Measurements from ENCODE around the gene HS3ST3B1. TPM values are rescaled to one million over a fixed set of nuclear protein-coding genes. Genes with fewer than 3 reads are reported as not detected.
A peak's percentile ranks its signal among the peaks of the same experiment; 100 is the strongest.

The HS3ST3B1 gene
- total RNA-seq, 2 donors from 2014 or later, result 10.7 to 14.5 TPM

DNA sequence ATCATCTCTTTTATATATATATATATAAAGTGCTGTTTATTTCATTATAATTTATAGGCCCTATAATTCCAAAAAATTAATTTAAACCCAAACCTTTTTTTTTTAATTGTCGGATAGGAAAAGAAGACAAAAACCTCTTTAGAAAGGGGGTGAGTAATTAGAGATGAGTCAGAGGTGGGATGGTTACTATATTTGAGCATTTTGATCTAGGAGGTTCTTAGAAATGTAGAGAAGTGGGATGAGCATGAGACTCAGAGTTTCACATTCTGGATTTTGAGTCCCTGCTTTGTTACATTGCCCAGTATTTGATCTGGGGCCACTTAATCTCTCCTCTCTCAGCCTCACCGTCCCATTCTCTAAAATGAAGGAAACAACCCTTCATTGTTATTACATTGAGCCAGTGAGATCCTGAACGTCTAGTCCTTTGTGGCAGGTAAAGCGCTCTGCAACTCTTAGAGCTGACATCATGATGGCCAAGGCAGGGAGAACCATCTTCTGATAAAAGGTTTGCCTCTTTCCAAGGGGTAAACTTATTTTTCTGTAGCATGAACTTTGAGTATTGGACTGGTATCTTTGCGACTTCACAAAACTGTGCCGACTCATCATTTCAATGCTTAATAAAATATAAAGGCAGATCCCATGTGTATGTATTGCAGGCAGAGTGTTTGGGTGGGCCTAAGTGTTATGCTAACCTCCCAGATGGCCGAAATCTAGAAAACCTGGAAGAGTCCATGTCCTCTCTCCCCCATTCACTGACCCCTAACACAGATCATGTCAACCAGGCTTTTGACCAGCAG, 21.3 kb downstream of the HS3ST3B1 start:
- H3K4me3 Mint-ChIP-seq, result peak overlapping the region; percentile 47
- H3K27me3 Mint-ChIP-seq, result no peaks in the 10 kb centered on the region
- no peaks in the 10 kb centered on the region for H3K9me3 Mint-ChIP-seq
- peak; percentile 70 for ATAC-seq (replicated peaks)
- peaks cover 43% of the 10 kb centered on the region for H3K4me1 Mint-ChIP-seq
- peaks cover 4% of the 10 kb centered on the region for H3K36me3 Mint-ChIP-seq (ENCODE audit: low read depth)
- peak overlapping the region; percentile 37 for H3K27ac Mint-ChIP-seq

DNA sequence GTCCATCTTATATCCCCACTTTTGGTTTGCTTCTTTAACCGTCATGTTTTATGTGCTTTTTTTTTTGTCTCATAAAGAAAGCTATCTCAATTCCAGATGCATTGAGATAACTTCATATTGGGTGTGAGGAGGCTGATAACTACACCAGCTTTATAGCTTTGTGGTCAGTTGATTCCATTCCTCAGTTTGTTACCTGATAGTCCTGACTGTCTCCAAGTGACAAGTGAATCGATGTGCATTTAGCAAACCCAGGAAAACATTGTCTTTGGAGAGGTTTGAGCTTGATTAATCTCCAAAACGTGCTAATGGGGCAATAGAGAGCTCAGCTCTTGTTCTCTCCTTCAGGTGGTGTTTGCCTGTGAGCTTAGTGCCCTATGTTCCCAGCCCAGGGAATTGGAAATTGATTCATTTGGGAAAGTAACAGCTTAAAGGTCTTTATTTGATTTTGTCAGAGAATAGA, 22.7 kb downstream of the HS3ST3B1 start:
- Mint-ChIP-seq H3K9me3 (no peaks in the 10 kb centered on the region), H3K27me3 (no peaks in the 10 kb centered on the region), H3K4me3 (no peak overlapping the region), H3K27ac (no peak overlapping the region), H3K4me1 (peaks cover 34% of the 10 kb centered on the region), H3K36me3 (ENCODE audit: low read depth) (no peaks in the 10 kb centered on the region)
- no peak for ATAC-seq (replicated peaks)

DNA sequence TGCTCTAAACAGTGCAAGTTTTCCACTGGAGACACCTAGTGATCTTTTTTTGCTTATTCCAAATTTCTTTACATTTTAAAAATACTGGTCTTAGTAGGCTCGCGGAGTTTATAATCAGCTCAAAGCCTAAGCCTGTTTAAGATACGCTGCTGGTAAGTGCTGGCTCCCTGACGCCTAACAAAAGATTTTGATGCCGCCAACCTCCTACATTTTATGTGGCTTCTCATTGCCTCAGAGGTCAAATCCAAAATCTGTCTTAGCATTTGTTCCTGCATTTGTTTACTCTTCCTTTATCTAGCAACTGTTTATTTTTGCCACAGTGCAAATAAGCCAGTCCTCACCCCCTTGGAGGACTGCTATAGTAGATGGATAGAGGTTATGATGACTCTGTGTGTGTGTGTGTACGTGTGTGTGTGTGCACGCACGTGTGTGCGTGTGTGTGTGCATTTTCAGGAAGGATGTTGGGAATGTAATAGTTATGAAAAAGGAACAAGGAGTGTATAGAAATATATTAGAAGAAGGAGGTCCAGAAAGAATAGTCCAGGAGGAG, 24.8 kb downstream of the HS3ST3B1 start:
- no peaks in the 10 kb centered on the region for H3K36me3 Mint-ChIP-seq (ENCODE audit: low read depth)
- no peaks in the 10 kb centered on the region for H3K27me3 Mint-ChIP-seq
- ATAC-seq (replicated peaks), result no peak
- no peak overlapping the region for H3K27ac Mint-ChIP-seq
- no peak overlapping the region for H3K4me3 Mint-ChIP-seq
- H3K9me3 Mint-ChIP-seq, result no peaks in the 10 kb centered on the region
- peaks cover 37% of the 10 kb centered on the region for H3K4me1 Mint-ChIP-seq

DNA sequence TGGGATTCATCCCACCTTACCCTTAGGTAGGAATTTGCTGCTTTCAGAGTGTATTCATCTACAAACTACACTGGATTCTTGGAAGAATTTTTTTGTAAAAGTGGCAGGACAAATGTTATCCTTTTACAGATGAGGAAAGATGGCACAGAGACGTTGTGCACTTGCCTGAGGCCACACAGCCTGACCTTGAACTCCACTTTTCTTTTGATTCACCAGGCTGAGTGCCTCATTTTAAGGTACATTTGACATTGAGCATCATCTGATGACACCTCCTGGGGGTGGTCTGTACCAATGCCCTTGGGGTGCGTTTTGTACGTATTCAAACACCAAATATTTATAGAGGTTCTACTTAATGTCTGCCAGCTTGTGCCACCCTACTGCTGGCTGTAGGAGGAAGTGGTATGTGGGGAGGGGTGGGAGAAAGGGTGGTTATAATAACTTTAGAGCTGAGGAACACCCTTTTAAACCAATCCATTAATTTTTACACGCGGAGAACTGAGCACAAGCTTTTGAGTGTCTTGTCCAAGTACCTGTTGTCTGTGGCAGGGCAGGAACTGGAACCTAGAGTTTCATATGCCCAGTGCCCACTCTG, 29.1 kb downstream of the HS3ST3B1 start:
- Mint-ChIP-seq H3K4me1 (peaks cover 37% of the 10 kb centered on the region), H3K9me3 (no peaks in the 10 kb centered on the region), H3K36me3 (ENCODE audit: low read depth) (no peaks in the 10 kb centered on the region), H3K27me3 (no peaks in the 10 kb centered on the region), H3K27ac (peak overlapping the region; percentile 12), H3K4me3 (peak overlapping the region; percentile 31)
- ATAC-seq (replicated peaks), result no peak

DNA sequence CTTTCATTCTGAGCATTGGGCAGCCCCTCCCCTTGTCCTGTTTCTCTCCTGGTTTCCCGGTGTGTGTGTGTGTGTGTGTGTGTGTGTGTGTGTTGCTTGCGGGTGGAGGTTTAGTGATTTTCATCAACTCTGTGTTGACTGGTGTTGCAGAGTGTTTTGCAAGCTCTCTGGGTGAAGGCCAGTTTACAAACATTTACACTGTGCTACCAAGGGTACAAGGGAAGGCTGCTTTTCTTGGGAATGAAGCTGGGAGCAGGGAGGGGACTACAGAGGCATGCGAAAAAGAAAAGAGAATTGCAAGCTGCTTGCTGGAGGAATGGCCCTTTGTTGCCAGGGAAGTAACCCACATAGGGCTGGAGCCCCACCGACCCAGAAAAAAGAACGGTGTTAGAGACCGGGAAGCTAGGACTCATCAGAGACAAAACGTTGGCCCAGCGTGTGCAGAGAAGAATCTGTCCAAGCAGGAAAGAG, 29.6 kb downstream of the HS3ST3B1 start:
- Mint-ChIP-seq H3K9me3 (no peaks in the 10 kb centered on the region), H3K27ac (peak overlapping the region; percentile 12), H3K36me3 (ENCODE audit: low read depth) (no peaks in the 10 kb centered on the region), H3K27me3 (no peaks in the 10 kb centered on the region), H3K4me1 (peaks cover 39% of the 10 kb centered on the region), H3K4me3 (peak overlapping the region; percentile 31)
- ATAC-seq (replicated peaks), result no peak

DNA sequence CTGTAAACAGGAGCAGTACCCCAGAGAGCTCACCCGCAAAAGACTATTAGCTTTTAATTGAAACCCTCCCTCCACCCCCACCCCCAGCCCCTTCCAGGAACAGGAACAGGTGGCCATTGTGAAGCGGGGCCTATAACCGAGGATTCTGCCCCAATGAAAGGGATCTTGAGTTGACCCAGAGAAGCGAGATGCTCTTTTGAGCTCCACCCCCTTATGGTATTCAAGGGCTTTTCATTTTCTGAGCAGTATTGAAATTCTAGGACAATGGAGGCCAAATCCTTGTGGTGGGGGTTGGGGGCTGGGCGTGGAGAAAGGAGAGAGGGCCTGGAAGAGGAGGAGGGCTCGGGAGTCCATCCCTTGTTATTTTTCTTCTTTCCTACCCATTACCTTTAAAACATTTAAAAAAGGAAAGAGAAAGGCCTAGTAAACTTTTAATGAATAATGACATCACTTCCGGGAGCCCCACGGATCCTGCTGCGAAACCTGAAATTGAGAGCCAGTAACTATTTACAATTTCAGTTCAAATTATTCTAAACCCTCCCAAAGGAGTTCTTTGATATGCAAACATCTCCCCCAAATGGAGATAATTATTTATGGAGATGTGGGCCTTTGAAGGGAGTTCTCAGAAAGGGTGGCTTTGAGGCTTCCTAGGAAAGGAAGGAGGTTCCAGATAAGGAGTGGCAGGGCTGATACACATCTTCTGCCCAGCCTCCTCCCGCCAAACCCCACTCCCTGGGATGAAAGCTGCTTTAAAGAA, 30.5 kb downstream of the HS3ST3B1 start:
- Mint-ChIP-seq H3K27me3 (no peaks in the 10 kb centered on the region), H3K9me3 (no peaks in the 10 kb centered on the region), H3K4me1 (peaks cover 39% of the 10 kb centered on the region), H3K27ac (peak overlapping the region; percentile 46), H3K36me3 (ENCODE audit: low read depth) (no peaks in the 10 kb centered on the region), H3K4me3 (no peak overlapping the region)
- no peak for ATAC-seq (replicated peaks)

DNA sequence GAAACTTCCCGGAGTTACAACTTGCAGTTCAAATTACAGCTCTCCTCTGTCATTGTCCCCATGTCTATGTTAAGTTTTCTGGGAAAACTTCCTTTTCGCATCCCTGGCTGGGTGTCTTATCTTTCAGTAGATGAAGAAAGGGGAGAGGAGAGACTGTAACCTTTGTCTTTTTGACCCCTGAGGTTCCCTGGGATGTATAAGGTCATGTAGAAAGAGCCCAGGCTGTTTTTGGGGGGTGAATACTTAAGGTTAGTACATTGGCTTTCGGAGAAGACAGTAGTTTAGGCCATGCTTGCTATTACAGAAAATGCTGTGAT, 31.1 kb downstream of the HS3ST3B1 start:
- H3K36me3 Mint-ChIP-seq (ENCODE audit: low read depth), result no peaks in the 10 kb centered on the region
- no peak for ATAC-seq (replicated peaks)
- no peak overlapping the region for H3K4me3 Mint-ChIP-seq
- peaks cover 44% of the 10 kb centered on the region for H3K4me1 Mint-ChIP-seq
- no peaks in the 10 kb centered on the region for H3K9me3 Mint-ChIP-seq
- H3K27ac Mint-ChIP-seq, result peak overlapping the region; percentile 46
- no peaks in the 10 kb centered on the region for H3K27me3 Mint-ChIP-seq

DNA sequence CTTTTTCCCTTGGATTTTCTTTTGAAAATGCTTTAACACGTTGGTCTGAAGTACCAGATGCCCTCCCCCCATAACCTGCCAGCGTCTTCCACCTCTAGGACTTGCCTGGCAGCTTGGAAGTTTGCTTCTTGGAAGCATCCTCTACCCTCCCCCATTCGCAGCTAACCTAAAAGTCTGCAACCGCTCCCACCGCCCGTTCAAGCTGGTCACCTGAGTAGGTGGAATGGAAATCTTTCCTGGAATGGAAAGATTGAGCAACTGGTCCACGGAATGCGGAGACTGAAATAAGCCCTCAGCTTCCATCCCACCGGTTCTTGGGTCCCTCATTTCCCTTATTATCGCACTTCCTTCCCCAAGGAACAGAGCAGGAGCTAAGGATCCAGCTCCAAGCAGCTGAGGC, 31.4 kb downstream of the HS3ST3B1 start:
- Mint-ChIP-seq H3K27ac (no peak overlapping the region), H3K4me3 (no peak overlapping the region), H3K9me3 (no peaks in the 10 kb centered on the region), H3K4me1 (peaks cover 48% of the 10 kb centered on the region), H3K27me3 (no peaks in the 10 kb centered on the region), H3K36me3 (ENCODE audit: low read depth) (no peaks in the 10 kb centered on the region)
- ATAC-seq (replicated peaks), result no peak

DNA sequence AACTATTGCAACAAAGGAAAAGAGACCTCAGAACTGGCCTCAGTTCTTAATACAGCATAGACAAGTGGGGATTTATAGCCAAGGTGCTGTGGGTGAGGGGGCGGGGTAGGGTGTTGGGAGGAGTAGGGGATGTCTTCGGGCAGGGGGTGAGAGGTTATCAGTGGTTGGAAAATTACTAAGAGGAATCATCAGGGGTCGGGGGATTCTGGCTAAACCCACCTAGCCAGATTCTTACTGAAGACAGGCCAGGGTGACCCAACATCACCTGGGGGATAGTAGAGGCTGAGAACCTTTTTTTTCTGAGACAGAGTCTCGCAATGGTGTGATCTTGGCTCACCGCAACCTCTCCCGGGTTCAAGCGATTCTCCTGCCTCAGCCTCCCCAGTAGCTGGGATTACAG, 32.6 kb downstream of the HS3ST3B1 start:
- Mint-ChIP-seq H3K36me3 (ENCODE audit: low read depth) (peaks cover 6% of the 10 kb centered on the region), H3K27ac (peak overlapping the region; percentile 84), H3K4me1 (peaks cover 54% of the 10 kb centered on the region)

DNA sequence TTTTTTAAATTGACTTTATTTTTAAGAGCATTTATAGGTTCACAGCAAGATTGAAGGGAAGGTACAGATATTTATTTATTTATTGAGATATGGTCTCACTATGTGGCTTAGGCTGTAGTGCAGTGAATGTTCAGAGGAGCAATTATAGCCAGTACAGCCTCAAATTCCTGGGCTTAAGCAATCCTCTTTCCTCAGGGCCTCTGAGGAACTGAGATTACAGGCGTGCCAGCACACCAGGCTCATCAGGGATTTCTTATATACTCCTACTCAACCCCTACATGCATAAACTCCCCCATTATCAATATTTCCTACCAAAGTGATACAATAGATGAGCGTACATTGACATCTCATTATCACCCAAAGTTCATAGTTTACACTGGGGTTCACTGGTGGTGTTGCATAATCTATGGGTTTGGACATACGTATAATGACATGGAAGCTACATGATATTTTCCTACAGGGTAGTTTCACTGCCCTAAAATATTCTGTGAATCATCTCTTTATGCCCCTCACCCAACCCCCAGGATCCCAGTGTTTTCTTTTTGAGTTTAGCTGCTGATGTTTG, 33.5 kb downstream of the HS3ST3B1 start:
- Mint-ChIP-seq H3K4me1 (peaks cover 56% of the 10 kb centered on the region), H3K36me3 (ENCODE audit: low read depth) (peaks cover 6% of the 10 kb centered on the region), H3K9me3 (no peaks in the 10 kb centered on the region), H3K27me3 (no peaks in the 10 kb centered on the region), H3K4me3 (peak overlapping the region; percentile 60), H3K27ac (peak overlapping the region; percentile 84)
- ATAC-seq (replicated peaks), result no peak

More for the DNA sequence above, 32.6 kb downstream of the HS3ST3B1 start:
- Mint-ChIP-seq H3K9me3 (no peaks in the 10 kb centered on the region), H3K4me3 (peak overlapping the region; percentile 60), H3K27me3 (no peaks in the 10 kb centered on the region)
- no peak for ATAC-seq (replicated peaks)

DNA sequence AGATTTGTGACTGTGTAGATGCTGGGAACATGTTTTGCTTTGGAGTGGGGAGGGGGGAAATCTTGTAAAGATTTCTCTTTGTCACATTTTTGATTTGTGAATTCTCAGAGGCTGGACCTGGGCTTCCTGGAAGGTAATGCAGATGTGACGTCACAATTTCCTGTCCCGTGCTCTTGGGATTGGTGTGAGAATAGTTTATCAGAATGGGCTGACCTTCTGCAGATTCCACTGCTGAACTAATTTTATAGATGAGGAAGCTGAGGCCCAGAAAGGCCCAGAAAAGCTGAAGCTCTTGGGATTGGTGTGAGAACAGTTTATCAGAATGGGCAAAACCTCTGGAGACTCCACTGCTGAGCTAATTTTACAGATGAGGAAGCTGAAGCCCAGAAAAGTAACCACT, 34.0 kb downstream of the HS3ST3B1 start:
- Mint-ChIP-seq H3K27me3 (no peaks in the 10 kb centered on the region), H3K36me3 (ENCODE audit: low read depth) (peaks cover 6% of the 10 kb centered on the region), H3K4me1 (peaks cover 57% of the 10 kb centered on the region), H3K4me3 (peak overlapping the region; percentile 60), H3K27ac (peak overlapping the region; percentile 84), H3K9me3 (no peaks in the 10 kb centered on the region)
- ATAC-seq (replicated peaks), result no peak

DNA sequence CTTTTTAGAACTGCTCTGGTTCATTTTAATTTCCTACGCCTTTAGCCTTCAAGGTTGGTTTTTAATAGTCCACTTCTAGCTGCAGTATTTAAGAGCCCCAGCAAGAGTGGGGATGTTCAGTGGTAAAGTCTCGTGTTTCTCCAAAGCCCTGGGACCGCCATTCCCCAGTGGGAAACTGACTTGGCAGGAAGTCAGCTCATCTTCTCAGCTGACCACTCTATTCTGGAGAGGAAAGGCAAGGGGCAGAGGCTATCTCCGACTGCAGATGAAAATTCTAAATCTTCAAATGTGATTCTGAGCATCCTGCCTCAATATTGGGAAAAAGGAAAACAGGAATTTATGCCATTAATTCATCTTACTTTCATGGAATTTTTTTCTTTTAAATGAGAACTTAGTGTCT, 35.5 kb downstream of the HS3ST3B1 start:
- Mint-ChIP-seq H3K4me1 (peaks cover 64% of the 10 kb centered on the region), H3K27ac (peak overlapping the region; percentile 71)

DNA sequence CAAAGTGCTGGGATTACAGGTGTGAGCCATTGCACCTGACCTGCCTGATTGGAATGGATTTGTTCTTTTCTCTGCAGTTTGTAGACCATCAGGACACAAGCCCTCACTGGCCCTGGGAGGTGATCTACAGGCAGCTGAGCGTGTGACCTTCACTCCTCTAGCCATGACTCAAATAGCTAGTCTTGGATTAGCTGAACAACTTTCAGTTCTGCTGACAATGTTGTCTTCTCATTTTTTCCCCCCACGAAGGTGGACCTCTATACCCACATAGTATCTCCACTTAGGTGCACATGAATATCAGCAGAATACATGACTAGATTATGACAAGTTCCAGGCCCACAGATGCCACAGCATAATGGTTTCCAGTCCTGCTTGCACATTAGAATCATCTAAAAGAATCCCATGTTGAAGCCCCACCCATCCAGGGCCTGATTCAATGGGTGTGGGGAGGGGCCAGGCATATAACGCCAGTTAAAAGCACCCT, 36.8 kb downstream of the HS3ST3B1 start:
- Mint-ChIP-seq H3K36me3 (ENCODE audit: low read depth) (peaks cover 6% of the 10 kb centered on the region), H3K9me3 (no peaks in the 10 kb centered on the region), H3K27ac (peak overlapping the region; percentile 71), H3K4me3 (peak overlapping the region; percentile 26), H3K4me1 (peaks cover 64% of the 10 kb centered on the region), H3K27me3 (no peaks in the 10 kb centered on the region)
- peak; percentile 93 for ATAC-seq (replicated peaks)

More for the DNA sequence above, 35.5 kb downstream of the HS3ST3B1 start:
- ATAC-seq (replicated peaks), result no peak
- Mint-ChIP-seq H3K27me3 (no peaks in the 10 kb centered on the region), H3K9me3 (no peaks in the 10 kb centered on the region), H3K36me3 (ENCODE audit: low read depth) (peaks cover 6% of the 10 kb centered on the region), H3K4me3 (peak overlapping the region; percentile 26)
